Activated T-cell treated with anti-CD3 and anti-CD28 coated beads for 24 hours (primary cell): ENCODE measurements around the gene NGB.

Experiments used
- DNase-seq: peaks from one replicate; pipeline ENCODE4 v3.0.0-alpha.2; 2020; ENCODE audit warnings: low read depth

The NGB gene

DNA sequence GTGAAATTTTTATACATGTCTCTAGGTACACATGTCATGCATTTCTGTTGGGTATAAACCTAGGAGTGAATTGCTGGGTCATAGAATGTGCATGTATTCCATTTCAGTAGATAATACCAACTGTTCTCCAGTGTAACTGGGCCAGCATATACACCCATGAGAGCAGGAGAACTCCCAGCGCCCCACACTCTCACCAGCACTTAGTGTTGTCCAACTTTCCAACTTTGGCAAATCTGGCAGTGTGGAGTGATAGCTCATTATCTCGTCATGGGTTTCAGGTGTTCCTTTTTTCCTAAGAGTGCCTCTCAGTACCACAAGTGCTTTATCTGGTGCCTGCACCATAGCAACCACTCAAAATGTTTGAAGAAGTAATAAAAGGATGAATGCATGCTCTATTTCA, 40.1 kb downstream of the NGB start:
- no peak for DNase-seq

DNA sequence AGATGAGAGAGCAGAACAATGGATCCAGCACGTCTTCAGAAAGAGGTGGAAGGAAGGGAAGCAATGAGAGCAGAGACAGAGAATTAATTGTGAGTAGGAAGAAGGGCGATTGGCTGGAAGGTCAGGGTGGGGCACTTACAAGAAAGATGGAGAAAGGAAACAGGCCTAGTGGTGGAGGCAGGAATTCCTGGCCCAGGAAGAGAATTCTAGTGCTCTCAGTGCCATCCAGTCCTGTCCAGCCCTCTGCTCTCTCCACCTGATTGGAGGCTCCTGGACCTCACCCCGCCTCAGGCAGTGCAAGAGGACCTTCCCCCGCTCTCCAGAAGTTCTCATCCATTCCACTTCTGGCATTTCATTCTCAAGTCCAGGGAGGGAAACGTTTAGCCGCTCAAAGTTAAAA, 43.0 kb downstream of the NGB start:
- no peak for DNase-seq

DNA sequence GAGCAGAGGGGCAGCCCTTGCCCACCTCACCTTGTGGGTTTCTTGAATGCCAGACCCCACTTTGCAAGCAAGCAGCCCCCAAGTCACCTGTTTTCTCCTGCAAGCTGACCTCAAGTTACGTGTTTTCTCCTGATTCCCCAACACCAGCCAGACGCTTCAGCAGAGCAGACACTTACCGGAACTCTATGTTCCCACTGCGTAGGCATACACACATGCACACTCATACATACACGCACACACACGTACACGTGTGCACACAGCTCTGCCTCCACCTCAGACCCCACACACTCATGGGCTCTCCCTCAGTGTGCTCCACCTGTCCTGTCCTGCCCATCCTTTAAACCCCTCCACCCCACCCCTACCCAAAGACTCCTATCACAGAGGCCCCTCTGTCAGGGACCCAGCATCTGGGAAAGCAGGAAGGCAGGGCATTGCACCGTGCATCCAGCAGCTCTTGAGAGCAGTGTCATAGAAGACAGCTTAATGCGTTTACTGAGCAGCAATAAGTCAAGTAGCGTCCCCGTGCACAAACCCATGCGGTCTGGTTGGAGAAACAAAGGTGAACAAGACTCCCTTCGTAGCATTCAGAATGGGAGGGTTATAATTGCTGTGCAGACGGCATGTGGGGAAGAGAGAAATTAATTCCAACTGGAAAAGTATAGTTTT, 45.0 kb downstream of the NGB start:
- no peak for DNase-seq

DNA sequence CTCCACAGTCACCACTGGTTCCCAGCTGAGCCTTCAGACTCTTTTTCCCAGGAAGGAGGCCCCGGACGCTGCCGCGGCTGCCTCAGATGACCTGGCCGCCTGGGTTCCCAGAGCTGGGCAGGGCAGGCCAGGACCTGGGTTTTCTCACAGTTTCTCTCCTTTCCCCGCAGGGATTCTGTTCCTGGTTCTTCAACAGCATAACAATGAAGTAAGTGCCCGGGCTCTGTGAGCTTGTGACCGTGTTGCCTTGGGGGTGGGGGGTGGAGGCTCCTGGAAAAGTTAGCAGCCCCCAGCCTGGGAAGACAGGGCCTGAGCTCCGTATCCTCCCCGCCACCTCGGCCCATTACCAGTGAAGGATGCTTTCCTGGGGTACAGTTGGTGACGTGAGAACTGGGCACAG, 45.8 kb downstream of the NGB start:
- DNase-seq = no peak

DNA sequence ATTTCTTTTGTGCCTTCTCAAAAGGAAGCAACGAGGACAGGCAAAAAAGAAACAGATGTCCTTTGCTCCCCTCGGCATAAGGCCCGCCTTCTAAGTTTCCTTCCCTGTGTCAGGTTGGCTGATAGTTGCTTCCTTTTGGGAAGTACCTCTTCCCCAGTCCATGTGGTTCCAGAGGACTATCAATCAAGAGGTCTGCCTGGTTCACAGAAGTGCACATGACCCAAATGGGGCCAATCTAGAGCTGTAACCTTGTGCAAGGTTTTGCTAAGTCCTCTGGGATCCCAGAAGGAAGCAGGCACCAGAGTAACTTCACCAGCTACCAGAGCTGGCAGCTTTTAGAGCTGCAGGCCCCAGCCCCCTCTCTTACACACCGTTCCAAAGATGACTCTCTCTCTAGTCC, 46.8 kb downstream of the NGB start:
- DNase-seq = no peak

DNA sequence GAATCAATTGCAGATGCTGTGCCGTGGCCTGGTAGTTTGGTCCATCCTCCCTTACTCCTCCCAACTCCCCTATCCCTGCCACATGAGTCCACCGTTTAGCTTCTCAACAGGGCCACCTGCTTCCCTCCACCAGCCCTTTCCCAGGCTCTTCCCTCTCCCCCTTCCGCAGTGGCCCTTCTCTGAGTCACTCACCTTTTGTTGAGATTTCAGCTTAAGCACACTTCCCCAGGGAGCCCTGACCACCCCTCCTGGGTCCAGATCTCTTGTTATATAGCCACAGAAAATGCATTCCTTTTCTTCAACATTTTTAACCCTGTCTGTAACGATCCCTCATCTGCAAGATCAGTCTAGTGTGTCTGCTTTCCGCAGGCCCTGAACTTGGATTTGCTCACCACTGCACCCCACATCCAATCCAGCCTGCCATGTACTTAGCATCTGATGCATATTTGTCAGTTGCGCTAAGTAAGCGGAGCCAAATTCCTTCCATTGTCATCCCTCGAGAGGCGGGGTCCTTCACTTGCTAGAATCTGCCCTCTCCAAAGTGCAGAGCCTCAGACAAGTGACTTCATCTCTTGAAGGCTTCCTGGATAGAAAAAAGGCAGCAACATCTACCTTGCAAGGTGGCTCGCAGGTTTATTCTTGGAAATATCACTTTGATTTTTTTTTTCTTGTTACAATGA, 48.3 kb downstream of the NGB start:
- DNase-seq = no peak

DNA sequence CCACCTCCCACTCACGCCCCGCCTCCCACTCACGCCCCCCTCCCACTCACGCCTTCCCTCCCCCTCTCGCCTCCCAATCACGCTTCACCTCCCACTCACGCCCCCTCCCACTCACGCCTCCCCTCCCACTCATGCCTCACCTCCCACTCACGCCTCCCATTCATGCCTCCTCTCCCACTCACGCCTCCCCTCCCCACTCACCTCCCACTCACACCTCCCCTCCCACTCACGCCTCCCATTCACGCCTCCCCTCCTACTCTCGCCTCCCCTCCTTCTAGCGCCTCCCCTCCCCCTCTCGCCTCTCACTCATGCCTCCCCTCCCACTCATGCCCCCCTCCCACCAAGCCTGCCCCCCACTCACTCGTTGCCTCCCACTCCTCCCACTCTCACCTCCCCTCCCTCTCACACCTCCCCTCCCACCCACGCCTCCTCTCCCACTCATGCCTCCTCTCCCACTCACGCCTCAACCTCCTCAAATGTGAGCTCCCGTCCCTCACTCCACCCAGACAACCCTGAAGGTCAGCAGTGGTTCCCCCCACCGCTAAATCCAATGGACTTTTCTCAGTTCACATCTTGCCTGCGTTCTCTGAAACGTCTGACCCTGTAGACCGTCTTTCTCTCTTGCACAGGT, 49.6 kb downstream of the NGB start:
- no peak for DNase-seq

DNA sequence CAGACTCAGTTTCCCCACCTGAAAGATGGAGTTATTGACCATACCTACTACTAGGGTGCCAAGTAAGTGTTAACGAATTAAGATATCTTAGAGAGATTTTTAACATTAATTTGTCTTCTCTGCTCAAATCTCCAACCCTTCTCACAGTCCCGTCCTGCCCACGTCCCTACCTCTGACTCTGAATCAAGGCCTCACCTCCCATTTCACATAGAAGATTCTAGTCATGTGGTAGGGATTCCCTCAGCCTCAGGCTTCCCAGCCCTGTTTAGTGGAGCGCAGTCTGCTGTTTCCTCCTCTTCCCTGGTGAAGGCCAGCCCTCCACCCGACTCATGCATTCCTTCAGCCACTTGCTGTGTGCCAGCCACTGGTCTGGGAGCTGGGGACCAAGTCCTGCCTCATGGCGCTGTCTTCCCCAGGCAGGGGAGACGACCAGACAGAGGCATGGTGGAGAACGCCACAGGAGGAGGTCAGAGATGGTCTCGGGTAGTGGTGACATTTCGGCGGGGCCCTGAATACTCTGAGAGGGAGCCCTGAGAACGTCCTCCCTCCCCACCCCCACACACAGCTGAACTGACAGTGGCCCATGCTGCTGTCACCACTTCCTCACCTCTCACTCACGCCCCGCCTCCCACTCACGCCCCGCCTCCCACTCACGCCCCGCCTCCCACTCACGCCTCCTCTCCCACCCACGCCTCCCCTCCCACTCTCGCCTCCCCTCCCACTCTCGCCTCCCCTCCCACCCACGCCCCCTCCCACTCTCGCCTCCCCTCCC, 50.6 kb downstream of the NGB start:
- DNase-seq = no peak

DNA sequence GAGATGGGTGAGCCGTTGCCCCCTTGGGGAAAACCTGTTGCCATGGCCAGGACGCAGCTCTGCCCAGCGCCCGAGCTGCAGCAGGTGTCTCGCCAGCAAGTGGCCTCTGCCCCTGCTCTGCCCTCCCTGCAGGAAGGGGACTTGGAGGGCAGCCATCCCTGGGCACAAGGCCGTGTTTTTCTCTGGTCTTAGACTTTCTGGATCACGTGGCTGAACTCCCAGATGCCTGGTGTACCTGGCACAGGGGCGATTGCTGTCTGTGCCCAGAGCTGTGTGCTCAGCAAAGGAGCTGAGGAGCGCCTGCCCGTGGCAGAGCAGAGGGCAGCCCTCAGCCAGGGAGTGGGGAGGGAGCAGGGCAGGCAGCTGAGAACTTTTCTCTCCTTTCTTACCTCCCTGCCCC, 51.4 kb downstream of the NGB start:
- DNase-seq = no peak

DNA sequence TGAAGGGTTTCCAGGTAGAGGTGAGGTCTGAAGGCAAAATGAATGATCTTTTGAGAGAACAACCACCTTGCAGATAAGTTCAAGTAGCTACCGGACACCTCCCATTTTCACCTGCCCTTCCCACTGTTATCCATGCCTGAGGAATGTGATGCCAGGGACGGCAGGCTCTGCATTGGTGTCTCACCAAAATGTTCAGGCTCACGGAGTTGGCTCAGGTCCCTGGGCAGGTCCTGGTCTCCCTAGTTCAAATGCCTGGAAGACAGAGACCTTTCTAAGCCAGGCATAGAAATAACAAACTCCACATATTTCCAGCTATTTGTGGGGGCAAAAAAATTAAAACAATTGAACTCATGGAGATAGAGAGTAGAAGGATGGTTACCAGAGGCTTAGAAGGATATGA, 53.5 kb downstream of the NGB start:
- no peak for DNase-seq
